AML-193 (cell line): Measurements from ENCODE around the gene NEU1.
A peak's percentile ranks its signal among the peaks of the same experiment; 100 is the strongest.
"Not testable (repeated sequence)": the region's sequence is repeated elsewhere in the genome, so short reads cannot be mapped to it uniquely, and the experiment has no call there.

ENCODE experiments used
- DNase-seq, 2 experiments: peaks; one replicate each; lab custom pipeline; 2025; lab: John Stamatoyannopoulos, UW

NEU1 gene

GRCh38 chr6:31862344-31863235, at the start of gene NEU1:
Gene NEU1, minus strand, starts transcription at chr6:31862821. Its CDS starts 45 bp downstream, at chr6:31862776.
- peak; percentile 100 for DNase-seq

DNA sequence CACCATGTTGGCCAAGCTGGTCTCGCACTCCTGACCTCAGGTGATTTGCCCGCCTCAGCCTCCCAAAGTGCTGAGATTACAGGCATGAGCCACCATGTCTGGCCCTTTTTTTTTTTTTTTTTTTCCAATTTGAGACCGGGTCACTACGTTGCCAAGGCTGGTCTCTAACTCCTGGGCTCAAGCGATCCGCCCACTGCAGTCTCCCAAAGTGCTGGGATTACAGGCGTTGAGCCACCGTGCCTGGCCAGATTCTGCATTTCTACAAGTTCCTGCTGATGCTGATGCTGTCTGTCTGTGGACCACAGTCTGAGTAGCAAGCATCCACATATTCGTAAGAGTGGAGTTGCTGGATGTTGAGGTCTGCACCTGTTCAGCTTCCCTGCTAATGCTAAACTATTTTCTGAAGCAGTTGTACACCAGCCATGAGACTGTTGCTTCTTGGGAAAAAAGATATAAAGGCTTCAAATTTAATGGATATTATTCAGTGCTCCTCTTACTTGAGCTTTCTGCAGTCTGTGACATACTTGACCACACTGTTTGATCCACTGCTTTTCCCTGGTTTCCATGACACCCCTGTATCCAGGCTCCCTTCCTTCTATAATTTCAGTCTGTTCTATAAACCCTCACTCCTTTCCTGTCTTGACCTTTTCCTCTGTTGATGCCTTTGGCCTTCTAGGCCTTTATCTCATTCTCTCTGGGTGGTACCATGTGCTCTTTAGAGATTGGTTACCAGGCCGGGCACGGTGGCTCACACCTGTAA, 49.4 kb upstream of the NEU1 start:
- no peak for DNase-seq

- not testable (repeated sequence) for DNase-seq
Observed at GRCh38 chr6:31909298-31909697, 46.7 kb upstream of the NEU1 start.

- no peak for DNase-seq
Observed at GRCh38 chr6:31908791-31909190, 46.2 kb upstream of the NEU1 start.

DNA sequence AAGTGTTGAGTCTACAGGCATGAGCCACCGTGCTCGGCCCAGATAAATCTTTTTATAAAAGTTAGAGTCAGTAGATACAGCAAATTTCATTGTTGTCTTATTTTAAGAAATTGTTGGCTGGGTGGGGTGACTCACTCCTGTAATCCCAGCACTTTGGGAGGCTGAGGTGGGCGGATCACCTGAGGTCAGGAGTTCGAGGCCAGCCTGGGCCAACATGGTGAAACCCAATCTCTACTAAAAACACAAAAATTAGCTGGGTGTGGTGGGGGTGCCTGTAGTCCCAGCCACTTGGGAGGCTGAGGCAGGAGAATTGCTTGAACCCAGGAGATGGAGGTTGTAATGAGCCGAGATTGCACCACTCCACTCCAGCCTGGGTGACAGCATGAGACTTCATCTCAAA, 45.6 kb upstream of the NEU1 start:
- DNase-seq = not testable (repeated sequence)

DNA sequence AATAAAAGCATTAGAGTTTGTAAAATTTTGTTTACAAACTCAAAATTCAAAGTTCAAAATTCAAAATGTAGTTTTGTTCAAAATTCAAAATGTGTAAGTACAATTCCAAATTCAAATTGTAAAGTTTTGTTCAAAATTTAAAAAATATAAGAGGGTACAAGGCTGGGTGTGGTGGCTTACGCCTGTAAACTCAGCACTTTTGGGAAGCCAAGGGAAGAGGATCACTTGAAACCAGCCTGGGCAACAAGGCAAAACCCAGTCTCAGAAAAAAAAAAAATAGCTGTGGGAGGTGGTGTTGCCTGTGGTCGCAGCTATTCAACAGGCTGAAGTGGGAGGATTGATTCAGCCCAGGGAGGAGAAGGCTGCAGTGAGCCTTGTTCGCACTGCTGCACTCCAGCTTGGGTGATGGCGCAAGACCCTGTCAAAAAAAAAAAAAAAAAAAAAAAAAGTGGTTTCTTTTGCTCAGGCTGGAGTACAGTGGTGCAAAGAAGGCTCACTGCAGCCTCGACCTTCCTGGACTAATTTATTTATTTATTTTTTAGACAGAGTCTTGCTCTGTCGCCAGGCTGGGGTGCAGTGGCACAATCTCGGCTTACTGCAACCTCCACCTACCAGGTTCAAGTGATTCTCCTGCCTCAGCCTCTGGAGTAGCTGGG, 44.7 kb upstream of the NEU1 start:
- peak; percentile 91 to 92 for DNase-seq

DNA sequence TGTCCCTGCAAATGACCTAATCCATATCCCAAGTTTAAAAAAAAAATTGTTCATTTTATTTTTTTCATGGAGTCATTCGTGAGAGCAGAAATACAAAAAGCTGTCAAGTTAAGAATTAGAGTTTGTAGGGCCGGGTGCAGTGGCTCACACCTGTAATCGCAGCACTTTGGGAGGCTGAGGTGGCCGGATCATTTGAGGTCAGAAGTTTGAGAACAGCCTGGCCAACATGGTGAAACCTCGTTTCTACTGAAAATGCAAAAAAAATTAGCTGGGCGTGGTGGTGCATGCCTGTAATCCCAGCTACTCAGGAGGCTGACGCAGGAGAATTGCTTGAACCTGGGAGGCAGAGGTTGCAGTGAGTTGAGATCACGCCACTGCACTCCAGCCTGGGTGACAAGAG, 44.1 kb upstream of the NEU1 start:
- not testable (repeated sequence) for DNase-seq

- no peak for DNase-seq
Observed at GRCh38 chr6:31906122-31906521, 43.5 kb upstream of the NEU1 start.

DNA sequence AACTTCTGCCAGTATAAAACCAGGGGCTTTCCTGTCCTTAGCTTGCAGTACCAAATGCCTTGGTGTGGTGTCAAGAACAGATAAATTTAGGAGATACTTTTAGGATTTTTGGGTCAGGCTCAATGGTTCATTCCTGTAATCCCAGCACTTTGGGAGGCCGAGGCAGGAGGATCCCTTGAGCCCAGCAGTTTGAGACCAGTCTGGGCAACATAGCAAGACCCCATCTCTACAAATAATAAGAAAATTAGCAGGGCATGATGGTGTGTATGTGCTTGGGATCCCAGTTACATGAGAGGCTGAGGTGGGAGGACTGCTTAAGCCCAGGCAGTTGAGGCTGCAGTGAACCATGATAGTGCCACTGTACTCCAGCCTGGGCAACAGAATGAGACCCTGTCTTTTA, 42.4 kb upstream of the NEU1 start:
- no peak for DNase-seq

GRCh38 chr6:31903957-31904356, 41.3 kb upstream of the NEU1 start:
- no peak for DNase-seq

DNA sequence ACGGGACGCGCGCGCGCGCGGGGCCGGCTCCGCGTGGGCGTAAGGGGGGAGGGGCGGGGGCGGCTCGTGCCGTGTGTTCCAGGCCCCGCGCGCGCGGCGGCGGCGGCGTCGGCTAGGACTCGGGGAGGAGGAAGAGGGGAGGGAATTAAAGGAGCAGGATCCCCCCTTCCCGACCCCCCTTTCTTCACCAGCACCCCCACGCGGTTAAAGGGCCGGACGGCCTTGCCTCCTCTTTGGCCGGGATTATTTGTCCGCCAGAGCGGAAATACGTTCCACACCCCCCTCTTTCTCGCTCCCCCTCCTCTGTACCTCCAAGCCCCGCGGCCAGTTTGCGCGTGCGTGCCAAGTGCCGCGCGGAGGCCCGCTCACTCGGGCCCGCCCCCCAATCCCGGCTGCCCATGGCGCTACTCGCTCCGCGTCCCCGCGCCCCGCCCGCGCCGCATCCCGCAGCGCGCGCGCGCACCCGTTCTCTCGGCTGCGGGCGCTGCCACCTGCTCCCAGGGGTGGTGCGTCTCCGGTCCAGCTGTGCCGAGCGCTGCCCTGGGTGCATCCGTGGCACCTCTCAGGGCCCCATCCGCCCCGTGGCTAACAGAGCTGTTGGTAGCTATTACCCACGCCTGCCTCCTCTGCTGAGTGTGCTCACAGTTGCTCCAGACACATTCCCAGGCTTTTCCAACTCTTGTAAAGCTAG, 39.5 kb upstream of the NEU1 start, which contains the start of gene ZBTB12:
ZBTB12 (minus strand) TSS at position 134 of the 691 bp plus-strand sequence. CDS start 781 bp downstream, outside the sequence.
- DNase-seq = peak; percentile 94 to 96

GRCh38 chr6:31901415-31901952, 38.9 kb upstream of the NEU1 start:
- DNase-seq = peak; percentile 24 to 43

DNA sequence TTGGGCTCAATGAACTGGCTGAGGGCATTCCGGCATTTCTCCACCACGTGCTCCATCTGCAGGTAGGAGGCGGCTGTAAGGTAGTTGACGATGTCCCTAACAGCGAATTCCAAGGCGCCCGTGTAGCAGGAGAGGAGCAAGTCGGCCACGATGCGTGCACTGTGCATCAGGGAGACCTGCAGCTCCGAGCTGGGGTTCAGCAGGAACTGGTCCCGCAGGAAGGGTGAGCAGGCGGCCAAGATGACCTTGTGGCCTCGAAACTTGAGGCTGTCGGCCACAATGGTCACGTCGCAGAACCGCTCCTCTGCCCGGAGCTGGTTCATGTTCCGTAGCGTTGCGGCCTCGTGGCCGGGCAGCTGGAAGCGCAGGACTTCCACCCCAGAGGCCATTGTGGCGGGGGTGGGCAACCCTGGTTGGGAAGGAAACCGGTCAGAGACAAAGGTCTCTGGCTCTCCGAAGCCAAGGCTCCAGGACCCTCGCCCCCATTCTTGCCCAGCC, 38.3 kb upstream of the NEU1 start:
- DNase-seq = no peak

DNA sequence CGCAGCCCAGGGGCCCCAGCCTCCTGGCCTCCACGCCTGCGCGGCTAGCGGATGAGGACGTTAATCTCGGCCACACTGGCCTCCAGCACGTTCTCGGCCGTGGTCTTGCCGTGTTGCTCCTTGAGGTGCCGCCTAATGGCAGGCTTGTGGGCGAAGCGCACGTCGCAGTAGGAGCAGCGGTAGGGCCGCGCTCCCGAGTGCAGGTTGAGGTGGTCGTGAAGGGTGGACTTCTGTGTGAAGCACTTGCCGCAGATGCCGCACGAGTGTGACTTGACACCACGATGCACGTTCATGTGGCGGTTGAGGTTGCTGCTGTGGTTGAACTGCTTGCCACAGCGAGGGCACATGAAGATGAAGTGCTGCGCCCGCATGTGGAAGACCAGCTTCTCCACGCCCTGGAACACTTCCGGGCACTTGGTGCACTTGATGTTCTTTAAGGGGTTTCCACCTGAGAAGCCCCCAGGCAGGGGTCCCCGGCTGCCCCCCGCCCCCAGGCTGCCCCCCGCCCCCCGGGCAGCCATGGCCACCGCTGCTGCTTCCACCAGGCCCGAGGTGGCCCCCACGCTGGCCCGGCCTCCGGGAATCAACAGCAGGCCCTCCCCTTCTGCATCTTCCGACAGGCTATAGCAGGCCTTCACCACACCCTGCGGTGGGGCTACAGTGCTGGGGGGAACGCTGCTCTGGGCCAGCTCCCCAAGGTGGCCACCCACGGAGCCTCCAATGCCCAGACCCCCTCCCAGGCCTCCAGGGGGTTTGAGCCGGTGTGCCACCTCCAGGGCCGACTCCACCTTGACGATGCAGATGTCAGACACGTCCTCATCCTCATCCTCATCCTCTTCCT, 37.5 kb upstream of the NEU1 start:
- DNase-seq = no peak

GRCh38 chr6:31899215-31899614, 36.6 kb upstream of the NEU1 start:
- DNase-seq = no peak

DNA sequence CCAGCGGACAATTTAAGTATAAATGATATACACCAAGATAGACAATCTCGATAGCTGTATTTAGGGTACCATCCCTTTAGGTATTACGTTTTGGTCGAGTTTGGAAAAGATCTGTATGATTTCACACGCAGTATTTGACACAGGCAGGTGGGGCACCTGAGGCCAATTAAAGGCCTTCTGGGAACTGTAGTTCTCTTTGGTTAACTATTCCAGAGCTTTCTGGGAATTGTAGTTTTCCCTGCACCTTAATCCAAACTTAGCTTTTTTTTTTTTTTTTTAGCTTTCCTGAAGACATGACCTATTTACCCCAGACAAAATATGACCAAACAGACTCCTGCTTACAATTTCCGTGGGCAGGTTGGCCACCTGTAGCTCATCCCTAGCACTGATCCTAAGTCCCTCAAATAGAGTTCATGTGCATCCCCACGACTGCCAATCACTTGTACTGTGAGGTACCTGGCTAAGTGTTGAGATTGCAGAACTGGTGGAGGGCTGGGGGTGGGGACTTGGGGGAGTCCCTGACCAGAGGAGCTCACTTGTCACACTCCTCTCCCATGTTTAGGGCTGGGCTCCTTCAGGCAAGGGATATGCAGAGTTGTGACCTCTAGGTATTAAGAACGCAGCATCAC, 35.9 kb upstream of the NEU1 start:
- DNase-seq = peak; percentile 31 to 64

DNA sequence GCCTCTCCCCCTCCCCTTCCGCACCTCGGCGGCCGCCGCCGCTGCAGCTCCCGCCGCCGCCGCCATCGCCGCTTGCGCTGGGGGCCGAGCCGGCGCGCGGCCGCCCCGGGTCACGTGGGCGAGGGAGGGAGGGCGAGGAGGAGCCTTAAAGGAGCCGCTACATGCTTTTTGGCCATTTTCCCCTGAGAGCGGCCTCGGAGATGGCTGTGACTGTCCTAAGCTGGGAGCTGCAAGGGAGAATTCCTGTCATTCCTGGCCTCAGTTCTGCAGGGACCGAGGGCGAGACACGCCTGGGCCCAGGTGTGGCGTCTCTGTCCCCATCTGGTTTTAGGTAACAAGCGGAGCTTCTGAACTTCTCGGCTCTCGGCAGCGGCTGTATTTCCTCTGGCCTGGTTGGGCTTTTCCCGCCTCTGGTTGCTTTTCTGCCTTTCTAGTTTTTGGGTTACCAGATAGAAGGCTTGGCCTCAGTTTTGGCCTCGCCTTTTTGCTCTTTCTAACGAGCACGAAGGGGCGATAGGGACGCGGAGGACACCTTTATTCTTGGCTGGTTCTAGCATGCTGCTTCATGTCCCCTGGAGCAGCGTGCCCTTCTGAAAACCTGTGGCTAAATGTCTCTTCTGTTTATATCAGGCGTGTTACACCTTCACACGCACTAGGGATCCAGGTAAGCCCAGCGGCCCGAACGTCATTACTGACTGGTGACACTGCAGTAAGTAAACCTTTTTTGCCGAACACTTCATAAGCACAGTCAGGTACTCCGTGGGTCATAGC, 35.2 kb upstream of the NEU1 start, which contains the start of gene EHMT2:
EHMT2 (minus strand) TSS at position 87 of the 771 bp plus-strand sequence; CDS start at position 66, 21 bp downstream.
- peak; percentile 83 to 90 for DNase-seq

- DNase-seq = no peak
Observed at GRCh38 chr6:31896856-31897611, 34.4 kb upstream of the NEU1 start.
